Measurements from ENCODE around the gene ZNF785.

The ZNF785 gene

DNA sequence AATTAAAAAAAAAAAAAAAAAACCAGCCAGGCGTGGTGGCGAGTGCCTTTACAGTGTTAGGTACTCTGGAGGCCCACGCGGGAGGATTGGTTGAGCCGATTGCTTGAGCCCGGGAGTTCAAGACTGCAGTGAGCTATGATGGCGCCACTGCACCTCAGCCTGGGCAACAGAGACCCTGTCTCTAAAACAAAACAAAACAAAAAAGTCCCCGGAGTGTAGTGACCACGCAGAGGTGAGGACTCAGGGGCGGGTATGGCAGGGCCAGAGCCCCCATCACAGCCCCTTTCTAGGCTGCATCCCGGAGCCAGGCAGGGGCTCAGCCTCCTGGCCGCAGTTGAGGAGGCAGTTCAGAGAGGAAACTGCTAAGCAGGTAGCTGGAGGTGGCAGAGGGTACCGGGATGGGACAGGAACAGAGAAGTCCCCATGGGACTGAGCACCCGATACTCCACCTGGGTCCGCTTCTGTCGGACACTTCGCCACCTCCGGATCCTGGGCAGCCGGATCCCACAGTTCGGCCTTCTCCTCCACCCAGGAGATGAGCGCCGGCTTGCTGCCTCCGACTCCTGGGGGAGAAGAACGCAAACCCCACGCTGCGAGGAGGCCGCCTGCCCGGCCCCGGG is 51.6 kb downstream of the ZNF785 start:
- Histone ChIP-seq H3K27me3 (no peaks in the 10 kb centered on the region), H3K9me3 (no peaks in the 10 kb centered on the region), H3K36me3 (peaks cover 11% of the 10 kb centered on the region), H3K27ac (peak overlapping the region; percentile 89), H3K4me1 (ENCODE audit: control insufficient read depth in 1 of 2, insufficient read depth in 1 of 2, low read depth in 1 of 2, low read length in 1 of 2) (peaks cover 30% of the 10 kb centered on the region in 2 experiments), H3K4me3 (ENCODE audit: low read depth in 1 of 2, low read length in 1 of 2) (peak overlapping the region; percentile 84 to 94)
- TF ChIP-seq, protein P1, sequence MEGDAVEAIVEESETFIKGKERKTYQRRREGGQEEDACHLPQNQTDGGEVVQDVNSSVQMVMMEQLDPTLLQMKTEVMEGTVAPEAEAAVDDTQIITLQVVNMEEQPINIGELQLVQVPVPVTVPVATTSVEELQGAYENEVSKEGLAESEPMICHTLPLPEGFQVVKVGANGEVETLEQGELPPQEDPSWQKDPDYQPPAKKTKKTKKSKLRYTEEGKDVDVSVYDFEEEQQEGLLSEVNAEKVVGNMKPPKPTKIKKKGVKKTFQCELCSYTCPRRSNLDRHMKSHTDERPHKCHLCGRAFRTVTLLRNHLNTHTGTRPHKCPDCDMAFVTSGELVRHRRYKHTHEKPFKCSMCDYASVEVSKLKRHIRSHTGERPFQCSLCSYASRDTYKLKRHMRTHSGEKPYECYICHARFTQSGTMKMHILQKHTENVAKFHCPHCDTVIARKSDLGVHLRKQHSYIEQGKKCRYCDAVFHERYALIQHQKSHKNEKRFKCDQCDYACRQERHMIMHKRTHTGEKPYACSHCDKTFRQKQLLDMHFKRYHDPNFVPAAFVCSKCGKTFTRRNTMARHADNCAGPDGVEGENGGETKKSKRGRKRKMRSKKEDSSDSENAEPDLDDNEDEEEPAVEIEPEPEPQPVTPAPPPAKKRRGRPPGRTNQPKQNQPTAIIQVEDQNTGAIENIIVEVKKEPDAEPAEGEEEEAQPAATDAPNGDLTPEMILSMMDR (IDR thresholded peaks at IDR 0.05) = no peak

DNA sequence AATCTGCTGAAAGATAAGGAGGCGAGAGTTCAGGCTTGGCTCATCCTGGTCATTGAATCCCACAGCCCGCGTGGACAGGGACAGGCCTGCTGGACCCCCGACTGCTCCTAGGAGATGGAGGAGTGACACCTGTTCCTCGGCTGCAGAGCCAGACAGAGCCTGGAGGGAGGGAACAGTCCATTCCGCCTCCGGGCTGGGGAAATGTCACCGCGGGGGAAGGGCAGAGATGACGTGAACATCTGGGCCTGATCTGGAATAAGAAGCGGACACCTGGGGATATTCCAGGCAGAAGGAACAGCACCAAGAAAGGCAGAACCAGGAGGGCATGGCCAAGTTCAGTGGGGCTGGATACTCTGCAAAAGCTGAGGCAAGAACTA is 52.4 kb downstream of the ZNF785 start:
- TF ChIP-seq, protein P1 (IDR thresholded peaks at IDR 0.05) = no peak
- Histone ChIP-seq H3K4me3 (ENCODE audit: low read depth in 1 of 2, low read length in 1 of 2) (no peak overlapping the region), H3K27ac (no peak overlapping the region), H3K9me3 (no peaks in the 10 kb centered on the region), H3K4me1 (ENCODE audit: control insufficient read depth in 1 of 2, insufficient read depth in 1 of 2, low read depth in 1 of 2, low read length in 1 of 2) (peaks cover 38% of the 10 kb centered on the region in 2 experiments), H3K36me3 (peaks cover 11% of the 10 kb centered on the region), H3K27me3 (no peaks in the 10 kb centered on the region)

DNA sequence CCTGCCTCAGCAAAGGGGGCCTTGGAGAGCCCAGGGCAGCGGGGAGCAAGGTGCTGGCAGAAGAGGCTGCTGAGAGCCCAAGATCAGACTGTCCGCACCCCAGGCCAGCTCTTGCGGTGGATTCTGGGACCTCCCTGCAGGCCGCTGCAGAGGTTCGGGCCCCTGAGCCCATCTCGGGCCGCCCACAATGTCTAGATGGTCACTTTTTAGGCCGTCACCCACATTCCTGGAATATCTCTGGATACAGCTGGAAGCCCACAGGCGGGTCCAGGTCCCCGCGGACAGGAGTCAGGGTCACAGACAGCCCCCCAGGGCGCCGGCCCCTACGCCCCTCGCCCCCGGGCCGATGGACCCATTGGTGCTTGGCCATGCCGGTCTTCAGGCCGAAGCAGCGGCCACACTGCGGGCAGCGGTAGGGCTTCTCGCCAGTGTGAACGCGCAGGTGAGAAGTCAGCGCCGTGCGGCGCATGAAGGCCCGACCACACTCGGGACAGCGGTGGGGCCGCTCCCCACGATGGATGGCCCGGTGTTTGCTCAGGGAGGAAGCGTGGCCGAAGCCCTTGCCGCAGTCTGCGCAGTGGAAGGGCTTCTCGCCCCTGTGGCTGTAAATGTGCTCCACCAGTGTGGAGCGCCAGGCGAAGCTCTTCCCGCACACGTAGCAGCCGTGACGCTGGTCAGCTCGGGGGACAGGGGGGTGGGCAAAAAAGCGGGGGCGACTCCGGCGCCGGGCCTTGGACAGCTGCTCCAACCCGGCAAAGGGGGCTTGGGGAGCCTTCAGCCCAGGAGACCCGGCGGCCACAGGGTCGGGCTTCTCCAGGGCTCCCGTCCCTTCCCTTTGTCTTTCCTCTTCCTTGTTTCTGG is 53.0 kb downstream of the ZNF785 start:
- TF ChIP-seq, protein P1 (IDR thresholded peaks at IDR 0.05) = no peak
- Histone ChIP-seq H3K4me3 (ENCODE audit: low read depth in 1 of 2, low read length in 1 of 2) (no peak overlapping the region), H3K9me3 (no peaks in the 10 kb centered on the region), H3K27me3 (no peaks in the 10 kb centered on the region), H3K36me3 (peaks cover 11% of the 10 kb centered on the region), H3K4me1 (ENCODE audit: control insufficient read depth in 1 of 2, insufficient read depth in 1 of 2, low read depth in 1 of 2, low read length in 1 of 2) (peaks cover 44% of the 10 kb centered on the region in 2 experiments), H3K27ac (no peak overlapping the region)

Measured in neutrophil (primary cell).